HG03060 (cell line): ENCODE results near the gene EPG5.
"Not testable (repeated sequence)": the region's sequence is repeated elsewhere in the genome, so short reads cannot be mapped to it uniquely, and the experiment has no call there.

ENCODE experiments used
- ATAC-seq: cut with Tn5 transposase; IDR thresholded peaks from one replicate; pipeline ENCODE4 v1.9.1; 2021; ENCODE audit warnings: low read depth, moderate number of reproducible peaks; ENCODE audit not compliant: unreplicated experiment

The EPG5 gene

DNA sequence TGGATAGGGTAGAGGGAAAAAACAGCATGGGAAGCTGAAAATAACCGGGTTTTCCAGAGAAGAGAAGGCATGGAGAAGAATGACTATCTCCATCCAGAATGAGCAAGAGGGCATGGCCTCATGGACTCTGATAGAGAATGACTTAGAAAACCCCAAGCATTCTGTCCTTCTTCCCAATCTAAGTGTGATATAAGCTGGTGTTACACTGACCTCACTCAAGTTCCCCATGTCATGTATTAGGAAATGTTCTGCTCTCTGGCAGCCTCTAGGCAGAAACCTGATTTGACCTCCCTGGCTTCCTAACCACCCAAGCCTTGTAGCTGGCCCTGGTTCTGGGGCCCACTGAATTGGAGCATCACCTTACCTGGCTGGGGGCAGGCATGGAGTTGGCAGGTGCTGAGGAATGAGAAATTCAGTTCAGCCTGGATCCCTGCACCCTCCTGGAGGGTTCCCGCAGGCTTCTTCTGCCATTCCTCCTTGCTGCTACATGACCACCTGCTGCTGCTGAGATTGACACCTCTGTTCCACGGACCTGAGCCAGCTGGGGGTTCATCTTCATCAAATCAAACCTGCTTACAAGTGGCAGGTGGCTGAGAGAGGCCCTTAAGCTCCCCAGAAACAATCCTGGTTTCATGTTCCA, 146.9 kb downstream of the EPG5 start:
- no peak for ATAC-seq

DNA sequence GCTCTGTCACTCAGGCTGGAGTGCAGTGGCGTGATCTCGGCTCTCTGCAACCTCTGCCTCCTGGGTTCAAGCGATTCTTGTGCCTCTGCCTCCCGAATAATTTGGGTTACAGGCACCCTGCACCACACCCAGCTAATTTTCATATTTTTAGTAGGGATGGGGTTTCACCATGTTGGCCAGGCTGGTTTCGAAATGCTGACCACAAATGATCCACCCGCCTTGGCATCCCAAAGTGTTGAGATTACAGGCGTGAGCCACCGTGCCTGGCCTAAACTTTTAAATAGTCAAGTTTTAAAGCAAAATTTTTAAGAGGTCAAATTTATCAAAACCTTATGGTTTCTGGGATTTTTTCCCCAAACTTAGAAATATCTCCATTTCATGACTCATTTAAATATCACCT, 148.4 kb downstream of the EPG5 start:
- ATAC-seq, result not testable (repeated sequence)

GRCh38 chr18:45817543-45817942, 149.6 kb downstream of the EPG5 start:
- no peak for ATAC-seq

- ATAC-seq, result not testable (repeated sequence)
Measured at GRCh38 chr18:45814733-45815132, 152.4 kb downstream of the EPG5 start.

- ATAC-seq, result not testable (repeated sequence)
Measured at GRCh38 chr18:45807144-45807543, 160.0 kb downstream of the EPG5 start.

DNA sequence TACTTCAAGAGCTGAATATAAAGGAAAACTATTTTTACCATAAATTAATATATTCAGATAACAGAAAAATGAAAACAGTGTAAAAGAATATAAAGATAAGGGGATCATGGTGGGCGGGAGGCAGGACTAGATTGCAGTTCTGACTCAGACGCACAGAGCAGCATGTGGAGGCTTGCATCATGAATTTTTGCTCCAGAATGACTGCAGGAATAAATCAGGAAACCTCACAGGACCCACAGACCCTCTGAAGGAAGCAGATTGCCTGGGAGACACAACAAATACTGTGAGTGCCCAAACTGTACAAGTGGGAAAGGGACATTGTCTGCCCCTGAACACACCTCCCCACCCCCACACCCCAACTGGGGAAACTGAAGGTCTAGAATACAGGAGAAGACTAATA, 160.9 kb downstream of the EPG5 start:
- no peak for ATAC-seq

- no peak for ATAC-seq
Measured at GRCh38 chr18:45805551-45805950, 161.6 kb downstream of the EPG5 start.

DNA sequence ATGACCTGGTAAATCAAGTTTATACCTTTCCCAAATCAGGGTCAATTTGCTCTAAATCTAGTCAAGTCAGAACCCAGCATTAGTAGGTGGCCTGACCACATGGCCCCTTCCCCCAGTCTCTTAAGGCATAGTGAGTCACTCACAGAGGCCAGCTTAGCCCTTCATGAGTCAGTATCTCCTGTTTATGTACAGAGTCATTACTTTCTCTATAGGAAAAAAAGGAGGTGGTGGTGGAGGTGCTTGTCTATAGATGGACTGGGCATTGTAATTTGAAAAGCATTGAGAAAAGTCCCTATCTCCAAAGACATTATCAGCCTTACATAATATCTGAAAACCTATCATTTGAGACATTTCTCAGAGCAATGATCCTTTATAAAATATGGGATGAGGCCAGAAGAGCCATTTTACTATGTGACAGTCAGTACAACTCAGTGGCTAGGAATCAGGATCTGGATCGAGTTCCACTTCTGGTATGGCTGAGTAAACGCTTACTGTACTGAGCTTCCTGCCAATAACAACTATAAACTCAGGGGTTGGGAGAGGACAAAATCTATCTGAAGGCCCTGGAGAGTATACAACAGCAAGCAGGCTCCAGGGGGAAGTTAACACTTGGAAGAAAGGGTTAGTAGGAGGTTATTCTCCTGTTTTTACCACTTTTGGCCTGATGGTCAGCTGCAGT, 164.2 kb downstream of the EPG5 start:
- no peak for ATAC-seq

- no peak for ATAC-seq
Measured at GRCh38 chr18:45801416-45802004, 165.6 kb downstream of the EPG5 start.
